IMR-90 (cell line): ENCODE results near the gene AGAP1.

Experiments
- CHD1 ChIP-seq: IDR thresholded peaks from 2 replicates; pipeline ENCODE4 v1.6.1; 2012; ENCODE audit warnings: low read depth, low read length, improper control_type of control experiment
- NFE2L2 ChIP-seq: fragments of 150-350 bp; IDR thresholded peaks from 2 replicates; pipeline ENCODE4 v1.6.1; 2016; ENCODE audit warnings: low read depth, mild to moderate bottlenecking, low read length
- POLR2A ChIP-seq: IDR thresholded peaks from 2 replicates; pipeline ENCODE4 v1.6.1; 2012; ENCODE audit warnings: mild to moderate bottlenecking, low read depth, low read length
- SMC3 ChIP-seq: fragments of 150-350 bp; IDR thresholded peaks from 2 replicates; pipeline ENCODE4 v1.6.1; 2016; ENCODE audit warnings: low read depth, mild to moderate bottlenecking, antibody characterized with exemption, low read length, moderate library complexity
- TF ChIP-seq, protein P1 (sequence below): conservative IDR thresholded peaks from 2 replicates; pipeline ENCODE4 v1.5.1; 2012; ENCODE audit warnings: mild to moderate bottlenecking, low read depth, low read length, improper control_type of control experiment
- TF ChIP-seq, protein P2 (sequence below): fragments of 150-350 bp; IDR thresholded peaks from 2 replicates; pipeline ENCODE4 v1.6.1; 2016; ENCODE audit warnings: low read depth, mild to moderate bottlenecking, low read length, moderate library complexity, borderline replicate concordance

DNA sequence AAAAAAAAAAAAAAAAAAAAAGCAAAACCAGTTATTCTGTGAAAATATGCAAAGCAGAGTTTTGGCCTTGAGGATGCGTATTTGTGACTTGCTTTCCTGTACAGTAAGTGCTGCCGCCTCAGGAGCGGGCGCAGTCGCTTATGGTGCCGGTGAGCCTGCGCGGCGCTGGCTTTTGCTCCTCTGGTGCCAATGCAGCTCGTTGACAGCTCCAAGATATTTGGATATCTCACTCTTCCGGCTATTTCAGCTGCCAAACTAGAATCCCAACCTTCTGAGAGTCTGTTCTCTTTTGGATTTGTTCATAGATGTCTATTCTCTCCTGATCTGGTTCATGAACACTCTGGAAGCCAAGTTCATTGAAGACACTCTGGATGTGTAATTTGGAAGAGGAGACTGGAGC lies 184.1 kb downstream of the AGAP1 start:
- TF ChIP-seq CHD1 (no peak), NFE2L2 (no peak), POLR2A (no peak), SMC3 (no peak)
- TF ChIP-seq, protein P1, sequence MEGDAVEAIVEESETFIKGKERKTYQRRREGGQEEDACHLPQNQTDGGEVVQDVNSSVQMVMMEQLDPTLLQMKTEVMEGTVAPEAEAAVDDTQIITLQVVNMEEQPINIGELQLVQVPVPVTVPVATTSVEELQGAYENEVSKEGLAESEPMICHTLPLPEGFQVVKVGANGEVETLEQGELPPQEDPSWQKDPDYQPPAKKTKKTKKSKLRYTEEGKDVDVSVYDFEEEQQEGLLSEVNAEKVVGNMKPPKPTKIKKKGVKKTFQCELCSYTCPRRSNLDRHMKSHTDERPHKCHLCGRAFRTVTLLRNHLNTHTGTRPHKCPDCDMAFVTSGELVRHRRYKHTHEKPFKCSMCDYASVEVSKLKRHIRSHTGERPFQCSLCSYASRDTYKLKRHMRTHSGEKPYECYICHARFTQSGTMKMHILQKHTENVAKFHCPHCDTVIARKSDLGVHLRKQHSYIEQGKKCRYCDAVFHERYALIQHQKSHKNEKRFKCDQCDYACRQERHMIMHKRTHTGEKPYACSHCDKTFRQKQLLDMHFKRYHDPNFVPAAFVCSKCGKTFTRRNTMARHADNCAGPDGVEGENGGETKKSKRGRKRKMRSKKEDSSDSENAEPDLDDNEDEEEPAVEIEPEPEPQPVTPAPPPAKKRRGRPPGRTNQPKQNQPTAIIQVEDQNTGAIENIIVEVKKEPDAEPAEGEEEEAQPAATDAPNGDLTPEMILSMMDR = no peak
- TF ChIP-seq, protein P2, sequence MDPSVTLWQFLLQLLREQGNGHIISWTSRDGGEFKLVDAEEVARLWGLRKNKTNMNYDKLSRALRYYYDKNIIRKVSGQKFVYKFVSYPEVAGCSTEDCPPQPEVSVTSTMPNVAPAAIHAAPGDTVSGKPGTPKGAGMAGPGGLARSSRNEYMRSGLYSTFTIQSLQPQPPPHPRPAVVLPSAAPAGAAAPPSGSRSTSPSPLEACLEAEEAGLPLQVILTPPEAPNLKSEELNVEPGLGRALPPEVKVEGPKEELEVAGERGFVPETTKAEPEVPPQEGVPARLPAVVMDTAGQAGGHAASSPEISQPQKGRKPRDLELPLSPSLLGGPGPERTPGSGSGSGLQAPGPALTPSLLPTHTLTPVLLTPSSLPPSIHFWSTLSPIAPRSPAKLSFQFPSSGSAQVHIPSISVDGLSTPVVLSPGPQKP = no peak
